ENCODE data around the gene MDN1.

GRCh38 chr6:89763550-89763949 is 56.0 kb downstream of the MDN1 start:
- TF ChIP-seq POLR2A (IDR thresholded peaks at IDR 0.05) (no peak), POLR2AphosphoS5 (IDR thresholded peaks at IDR 0.05) (no peak)
- TF ChIP-seq, protein P1, sequence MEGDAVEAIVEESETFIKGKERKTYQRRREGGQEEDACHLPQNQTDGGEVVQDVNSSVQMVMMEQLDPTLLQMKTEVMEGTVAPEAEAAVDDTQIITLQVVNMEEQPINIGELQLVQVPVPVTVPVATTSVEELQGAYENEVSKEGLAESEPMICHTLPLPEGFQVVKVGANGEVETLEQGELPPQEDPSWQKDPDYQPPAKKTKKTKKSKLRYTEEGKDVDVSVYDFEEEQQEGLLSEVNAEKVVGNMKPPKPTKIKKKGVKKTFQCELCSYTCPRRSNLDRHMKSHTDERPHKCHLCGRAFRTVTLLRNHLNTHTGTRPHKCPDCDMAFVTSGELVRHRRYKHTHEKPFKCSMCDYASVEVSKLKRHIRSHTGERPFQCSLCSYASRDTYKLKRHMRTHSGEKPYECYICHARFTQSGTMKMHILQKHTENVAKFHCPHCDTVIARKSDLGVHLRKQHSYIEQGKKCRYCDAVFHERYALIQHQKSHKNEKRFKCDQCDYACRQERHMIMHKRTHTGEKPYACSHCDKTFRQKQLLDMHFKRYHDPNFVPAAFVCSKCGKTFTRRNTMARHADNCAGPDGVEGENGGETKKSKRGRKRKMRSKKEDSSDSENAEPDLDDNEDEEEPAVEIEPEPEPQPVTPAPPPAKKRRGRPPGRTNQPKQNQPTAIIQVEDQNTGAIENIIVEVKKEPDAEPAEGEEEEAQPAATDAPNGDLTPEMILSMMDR (IDR thresholded peaks at IDR 0.05 in 8 of 11, conservative IDR thresholded peaks at IDR 0.05 in 3 of 11), result no peak
